Measurements from ENCODE around the gene SLC2A5. TPM values are rescaled to one million over a fixed set of nuclear protein-coding genes. Genes with fewer than 3 reads are reported as not detected.
A peak's percentile ranks its signal among the peaks of the same experiment; 100 is the strongest.

Gene SLC2A5
- total RNA-seq, 1 donor from 2014 or later = 0.79 TPM

- FAIRE-seq (no peak), DNase-seq (ENCODE audit: low read depth) (no peak)
- Mint-ChIP-seq H3K36me3 (ENCODE audit: low read depth, unreplicated experiment) (no peaks in the 10 kb centered on the region), H3K27me3 (ENCODE audit: low read depth, unreplicated experiment) (no peaks in the 10 kb centered on the region), H3K4me3 (ENCODE audit: unreplicated experiment) (no peak overlapping the region), H3K27ac (ENCODE audit: unreplicated experiment) (no peak overlapping the region), H3K9me3 (ENCODE audit: unreplicated experiment) (no peaks in the 10 kb centered on the region), H3K4me1 (ENCODE audit: low read depth, unreplicated experiment) (no peaks in the 10 kb centered on the region)
- no peak overlapping the region for H2AFZ ChIP-seq (ENCODE audit: low read depth, low read length)
- no peak overlapping the region for H3K27ac ChIP-seq (ENCODE audit: low read depth, low read length)
- no peaks in the 10 kb centered on the region for H3K4me1 ChIP-seq (ENCODE audit: insufficient read depth, low read length)
- no peak overlapping the region for H3K4me2 ChIP-seq (ENCODE audit: low read length)
- no peak for TF ChIP-seq CTCF (IDR thresholded peaks at IDR 0.05; ENCODE audit: insufficient read depth, low read depth, low read length)
- no peak for TF ChIP-seq EZH2 (IDR thresholded peaks at IDR 0.05; ENCODE audit: insufficient read depth, low read length)
- H3K79me2 ChIP-seq (ENCODE audit: insufficient read depth, low read length) = no peaks in the 10 kb centered on the region
- no peak overlapping the region for H3K4me3 ChIP-seq (ENCODE audit: insufficient read depth, low read depth, low read length)
- no peaks in the 10 kb centered on the region for H4K20me1 ChIP-seq (ENCODE audit: insufficient read depth, low read length)
- H3K27me3 ChIP-seq (ENCODE audit: insufficient read depth, low read length) = no peaks in the 10 kb centered on the region
- H3K9ac ChIP-seq (ENCODE audit: low read length) = no peak overlapping the region
- H3K36me3 ChIP-seq (ENCODE audit: insufficient read depth, low read length) = no peaks in the 10 kb centered on the region
- no peaks in the 10 kb centered on the region for H3K9me3 ChIP-seq (ENCODE audit: insufficient read depth, low read depth, low read length)
Observed at GRCh38 chr1:8992936-8993687, 76.3 kb downstream of the SLC2A5 start.

GRCh38 chr1:8989821-8990220 is 79.6 kb downstream of the SLC2A5 start:
- no peaks in the 10 kb centered on the region for H4K20me1 ChIP-seq (ENCODE audit: insufficient read depth, low read length)
- no peaks in the 10 kb centered on the region for H3K9me3 ChIP-seq (ENCODE audit: insufficient read depth, low read depth, low read length)
- no peaks in the 10 kb centered on the region for H3K79me2 ChIP-seq (ENCODE audit: insufficient read depth, low read length)
- H3K36me3 Mint-ChIP-seq (ENCODE audit: low read depth, unreplicated experiment) = no peaks in the 10 kb centered on the region
- TF ChIP-seq EZH2 (IDR thresholded peaks at IDR 0.05; ENCODE audit: insufficient read depth, low read length) (no peak), CTCF (IDR thresholded peaks at IDR 0.05; ENCODE audit: insufficient read depth, low read depth, low read length) (no peak)
- DNase-seq (ENCODE audit: low read depth) (no peak), FAIRE-seq (no peak)
- H3K4me1 ChIP-seq (ENCODE audit: insufficient read depth, low read length) = peaks cover 7% of the 10 kb centered on the region
- no peak overlapping the region for H3K27ac ChIP-seq (ENCODE audit: low read depth, low read length)
- H3K9me3 Mint-ChIP-seq (ENCODE audit: unreplicated experiment) = no peaks in the 10 kb centered on the region
- H3K36me3 ChIP-seq (ENCODE audit: insufficient read depth, low read length) = no peaks in the 10 kb centered on the region
- H3K4me3 Mint-ChIP-seq (ENCODE audit: unreplicated experiment) = no peak overlapping the region
- H3K9ac ChIP-seq (ENCODE audit: low read length) = no peak overlapping the region
- H3K4me1 Mint-ChIP-seq (ENCODE audit: low read depth, unreplicated experiment) = no peaks in the 10 kb centered on the region
- H2AFZ ChIP-seq (ENCODE audit: low read depth, low read length) = no peak overlapping the region
- peak overlapping the region; percentile 8 for H3K27ac Mint-ChIP-seq (ENCODE audit: unreplicated experiment)
- no peaks in the 10 kb centered on the region for H3K27me3 ChIP-seq (ENCODE audit: insufficient read depth, low read length)
- no peaks in the 10 kb centered on the region for H3K27me3 Mint-ChIP-seq (ENCODE audit: low read depth, unreplicated experiment)
- H3K4me3 ChIP-seq (ENCODE audit: insufficient read depth, low read depth, low read length) = no peak overlapping the region
- no peak overlapping the region for H3K4me2 ChIP-seq (ENCODE audit: low read length)

GRCh38 chr1:8989061-8989460 is 80.4 kb downstream of the SLC2A5 start:
- no peak for TF ChIP-seq EZH2 (IDR thresholded peaks at IDR 0.05; ENCODE audit: insufficient read depth, low read length)
- no peak for TF ChIP-seq CTCF (IDR thresholded peaks at IDR 0.05; ENCODE audit: insufficient read depth, low read depth, low read length)
- no peak overlapping the region for H3K27ac ChIP-seq (ENCODE audit: low read depth, low read length)
- Mint-ChIP-seq H3K4me1 (ENCODE audit: low read depth, unreplicated experiment) (no peaks in the 10 kb centered on the region), H3K9me3 (ENCODE audit: unreplicated experiment) (no peaks in the 10 kb centered on the region), H3K27me3 (ENCODE audit: low read depth, unreplicated experiment) (no peaks in the 10 kb centered on the region), H3K36me3 (ENCODE audit: low read depth, unreplicated experiment) (no peaks in the 10 kb centered on the region), H3K4me3 (ENCODE audit: unreplicated experiment) (no peak overlapping the region), H3K27ac (ENCODE audit: unreplicated experiment) (no peak overlapping the region)
- DNase-seq (ENCODE audit: low read depth) (no peak), FAIRE-seq (no peak)
- no peaks in the 10 kb centered on the region for H4K20me1 ChIP-seq (ENCODE audit: insufficient read depth, low read length)
- H3K4me3 ChIP-seq (ENCODE audit: insufficient read depth, low read depth, low read length) = no peak overlapping the region
- no peak overlapping the region for H3K9ac ChIP-seq (ENCODE audit: low read length)
- H3K9me3 ChIP-seq (ENCODE audit: insufficient read depth, low read depth, low read length) = no peaks in the 10 kb centered on the region
- no peak overlapping the region for H2AFZ ChIP-seq (ENCODE audit: low read depth, low read length)
- no peaks in the 10 kb centered on the region for H3K79me2 ChIP-seq (ENCODE audit: insufficient read depth, low read length)
- no peaks in the 10 kb centered on the region for H3K27me3 ChIP-seq (ENCODE audit: insufficient read depth, low read length)
- H3K4me1 ChIP-seq (ENCODE audit: insufficient read depth, low read length) = peaks cover 7% of the 10 kb centered on the region
- H3K36me3 ChIP-seq (ENCODE audit: insufficient read depth, low read length) = no peaks in the 10 kb centered on the region
- no peak overlapping the region for H3K4me2 ChIP-seq (ENCODE audit: low read length)
